NCI-H345 (cell line): Measurements from ENCODE around the gene PPP2R3B.
"Not testable (repeated sequence)": the region's sequence is repeated elsewhere in the genome, so short reads cannot be mapped to it uniquely, and the experiment has no call there.

Experiments used
- DNase-seq: peaks from one replicate; lab custom pipeline; 2025; lab: John Stamatoyannopoulos, UW

The PPP2R3B gene

GRCh38 chrX:386768-387575 is at the start of gene PPP2R3B:
Gene PPP2R3B, minus strand, starts transcription at chrX:386907. Its CDS starts 216 bp downstream, at chrX:386691.
- no peak for DNase-seq

GRCh38 chrX:435536-436122 is 48.9 kb upstream of the PPP2R3B start:
- DNase-seq = no peak

GRCh38 chrX:434946-435345 is 48.2 kb upstream of the PPP2R3B start:
- no peak for DNase-seq

- DNase-seq = no peak
Measured at GRCh38 chrX:433771-434170, 47.1 kb upstream of the PPP2R3B start.

GRCh38 chrX:432666-433065 is 46.0 kb upstream of the PPP2R3B start:
- not testable (repeated sequence) for DNase-seq

GRCh38 chrX:431492-432111 is 44.9 kb upstream of the PPP2R3B start:
- no peak for DNase-seq

GRCh38 chrX:431056-431455 is 44.3 kb upstream of the PPP2R3B start:
- DNase-seq = no peak

- DNase-seq = no peak
Measured at GRCh38 chrX:429266-429825, 42.6 kb upstream of the PPP2R3B start.

- DNase-seq = no peak
Measured at GRCh38 chrX:427812-428725, 41.4 kb upstream of the PPP2R3B start.

- DNase-seq = no peak
Measured at GRCh38 chrX:426881-427280, 40.2 kb upstream of the PPP2R3B start.

GRCh38 chrX:425056-425455 is 38.3 kb upstream of the PPP2R3B start:
- no peak for DNase-seq

GRCh38 chrX:421646-422391 is 35.1 kb upstream of the PPP2R3B start:
- no peak for DNase-seq

- no peak for DNase-seq
Measured at GRCh38 chrX:420496-421223, 34.0 kb upstream of the PPP2R3B start.

- DNase-seq = no peak
Measured at GRCh38 chrX:418927-419729, 32.4 kb upstream of the PPP2R3B start.

- DNase-seq = not testable (repeated sequence)
Measured at GRCh38 chrX:415498-415897, 28.8 kb upstream of the PPP2R3B start.

- DNase-seq = no peak
Measured at GRCh38 chrX:413322-414201, 26.9 kb upstream of the PPP2R3B start.

- no peak for DNase-seq
Measured at GRCh38 chrX:410296-410695, 23.6 kb upstream of the PPP2R3B start.

GRCh38 chrX:405149-405548 is 18.4 kb upstream of the PPP2R3B start:
- no peak for DNase-seq

GRCh38 chrX:404656-405055 is 17.9 kb upstream of the PPP2R3B start:
- DNase-seq = no peak
